Keratinocyte (primary cell): ENCODE results near the gene RUNX1. TPM values are rescaled to one million over a fixed set of nuclear protein-coding genes. Genes with fewer than 3 reads are reported as not detected.

ENCODE experiments used
- DNase-seq: peaks from one replicate; pipeline ENCODE4 v3.0.0-alpha.2; 2011; ENCODE audit warnings: low read depth, missing footprints, low spot score
- FAIRE-seq: peaks from 2 replicates; lab custom pipeline; 2011; peaks lifted over from hg19 to GRCh38; lab: Jason Lieb, UNC
- H2AFZ ChIP-seq: 2 replicates; pipeline ENCODE4 v1.6.0; 2012; ENCODE audit warnings: low read length, control low read depth, inconsistent platforms; ENCODE audit not compliant: control insufficient read depth
- H3K27ac ChIP-seq: 2 replicates; pipeline ENCODE4 v1.5.1; 2011; ENCODE audit warnings: low read length; ENCODE audit not compliant: control insufficient read depth, insufficient read depth
- H3K27me3 ChIP-seq: 3 replicates; pipeline ENCODE4 v1.6.0; 2011; ENCODE audit warnings: low read length; ENCODE audit not compliant: control insufficient read depth, insufficient read depth; ENCODE audit errors: extremely low read depth
- H3K36me3 ChIP-seq, 2 experiments: 2 replicates in 1 of 2; 3 replicates in 1 of 2; pipeline ENCODE4 v1.5.1; 2011; ENCODE audit warnings: low read length in 2 of 2, mild to moderate bottlenecking in 1 of 2; ENCODE audit not compliant: control insufficient read depth in 2 of 2, insufficient read depth in 2 of 2; ENCODE audit errors: extremely low read depth in 1 of 2
- H3K4me1 ChIP-seq: 3 replicates; pipeline ENCODE4 v1.5.1; 2011; ENCODE audit warnings: low read length; ENCODE audit not compliant: control insufficient read depth, insufficient read depth; ENCODE audit errors: extremely low read depth
- H3K4me2 ChIP-seq: 3 replicates; pipeline ENCODE4 v1.6.0; 2011; ENCODE audit warnings: low read depth, low read length; ENCODE audit not compliant: control insufficient read depth, insufficient read depth; ENCODE audit errors: extremely low read depth
- H3K4me3 ChIP-seq, 3 experiments: fragments of 200-600 bp in 1 of 3; sonication (generic) in 1 of 3; 2 replicates in 2 of 3; 3 replicates in 1 of 3; pipeline ENCODE4 v1.5.1; 2011 to 2016; ENCODE audit warnings: low read length in 3 of 3, mild to moderate bottlenecking in 3 of 3, control low read depth in 2 of 3, inconsistent platforms in 1 of 3, low read depth in 1 of 3, mixed read lengths in 1 of 3, mixed run types in 1 of 3, moderate library complexity in 1 of 3; ENCODE audit not compliant: control insufficient read depth in 2 of 3, insufficient read depth in 2 of 3; ENCODE audit errors: extremely low read depth in 1 of 3
- H3K79me2 ChIP-seq: 2 replicates; pipeline ENCODE4 v1.6.0; 2012; ENCODE audit warnings: low read length; ENCODE audit not compliant: control insufficient read depth, insufficient read depth
- H3K9ac ChIP-seq: 3 replicates; pipeline ENCODE4 v1.6.0; 2011; ENCODE audit warnings: low read length; ENCODE audit not compliant: control insufficient read depth, insufficient read depth; ENCODE audit errors: extremely low read depth
- H3K9me1 ChIP-seq: 3 replicates; pipeline ENCODE4 v1.6.0; 2011; ENCODE audit warnings: low read length; ENCODE audit not compliant: control insufficient read depth, insufficient read depth; ENCODE audit errors: extremely low read depth
- H3K9me3 ChIP-seq: 2 replicates; pipeline ENCODE4 v1.5.1; 2012; ENCODE audit warnings: low read depth, low read length; ENCODE audit not compliant: control insufficient read depth
- H4K20me1 ChIP-seq: 3 replicates; pipeline ENCODE4 v1.6.0; 2011; ENCODE audit warnings: low read length; ENCODE audit not compliant: control insufficient read depth, insufficient read depth; ENCODE audit errors: extremely low read depth
- EZH2 ChIP-seq: IDR thresholded peaks from one replicate; pipeline ENCODE4 v1.6.1; 2012; ENCODE audit warnings: inconsistent platforms, mild to moderate bottlenecking, low read length, moderate library complexity
- dilution Hi-C: fragments of 300-500 bp; cut with MboI; formaldehyde crosslinking; loops from one replicate; pipeline ENCODE4 v1.7.0; 2020; ENCODE audit warnings: low sequenced_read_pairs; ENCODE audit not compliant: extremely low pct_ligation_motif_present
- polyA plus RNA-seq, 5 experiments: library from polyadenylated mRNA; depleted of rRNA in 3 of 5; stranded (reverse) in 3 of 5; stranded (forward) in 1 of 5; unstranded in 1 of 5; fragments of >200 nt; gene quantifications; 1 replicate in 1 of 5; 2 replicates in 3 of 5; 3 replicates in 1 of 5; pipeline versions ENCODE4 v1.2.1 to v1.2.3, GENCODE V29; 2011 to 2012; ENCODE audit warnings: missing spikeins in 2 of 5, low read depth in 1 of 5, low replicate concordance in 1 of 5
- TF ChIP-seq, protein P1 (sequence below), 3 experiments: IDR thresholded peaks in 1 of 3; conservative IDR thresholded peaks in 1 of 3; optimal IDR thresholded peaks in 1 of 3; 2 replicates in 2 of 3; 3 replicates in 1 of 3; pipeline versions ENCODE3 to v1.5.1; 2011; ENCODE audit warnings: low read length in 3 of 3, mild to moderate bottlenecking in 3 of 3, moderate library complexity in 2 of 3, control low read depth in 1 of 3, inconsistent platforms in 1 of 3; ENCODE audit not compliant: insufficient read depth in 2 of 3; ENCODE audit errors: extremely low read depth in 1 of 3

The RUNX1 gene
- polyA plus RNA-seq, 1 donor (not counting 4 experiments of a cell fraction or from before 2014, with no cell fraction given) = 44.9 TPM

DNA sequence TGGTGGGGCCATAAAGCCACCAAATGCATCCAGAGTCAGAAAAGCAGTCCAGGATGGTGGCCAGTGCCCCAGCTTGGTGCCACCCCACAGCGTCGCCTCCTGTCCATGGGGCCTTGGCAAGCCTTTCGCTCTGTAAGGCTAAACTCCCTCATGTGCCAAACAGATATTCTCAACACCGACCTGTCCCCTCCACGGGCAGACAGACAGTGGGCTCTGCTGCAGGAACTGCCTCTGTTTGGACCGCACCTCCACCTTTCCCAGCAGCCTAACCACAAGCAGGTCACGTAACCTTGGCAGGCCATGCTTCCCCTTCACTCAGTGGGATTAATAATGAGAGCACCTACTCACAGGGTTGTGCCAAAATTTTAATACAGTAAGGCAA lies 11.7 kb downstream of the RUNX1 start:
- H3K4me1 ChIP-seq = no peaks in the 10 kb centered on the region
- H2AFZ ChIP-seq = no peak overlapping the region
- no peaks in the 10 kb centered on the region for H3K36me3 ChIP-seq
- no peaks in the 10 kb centered on the region for H4K20me1 ChIP-seq
- no peak overlapping the region for H3K4me2 ChIP-seq
- no peaks in the 10 kb centered on the region for H3K9me3 ChIP-seq
- no peaks in the 10 kb centered on the region for H3K27me3 ChIP-seq
- H3K9ac ChIP-seq = no peak overlapping the region
- H3K79me2 ChIP-seq = no peaks in the 10 kb centered on the region
- TF ChIP-seq, protein P1, sequence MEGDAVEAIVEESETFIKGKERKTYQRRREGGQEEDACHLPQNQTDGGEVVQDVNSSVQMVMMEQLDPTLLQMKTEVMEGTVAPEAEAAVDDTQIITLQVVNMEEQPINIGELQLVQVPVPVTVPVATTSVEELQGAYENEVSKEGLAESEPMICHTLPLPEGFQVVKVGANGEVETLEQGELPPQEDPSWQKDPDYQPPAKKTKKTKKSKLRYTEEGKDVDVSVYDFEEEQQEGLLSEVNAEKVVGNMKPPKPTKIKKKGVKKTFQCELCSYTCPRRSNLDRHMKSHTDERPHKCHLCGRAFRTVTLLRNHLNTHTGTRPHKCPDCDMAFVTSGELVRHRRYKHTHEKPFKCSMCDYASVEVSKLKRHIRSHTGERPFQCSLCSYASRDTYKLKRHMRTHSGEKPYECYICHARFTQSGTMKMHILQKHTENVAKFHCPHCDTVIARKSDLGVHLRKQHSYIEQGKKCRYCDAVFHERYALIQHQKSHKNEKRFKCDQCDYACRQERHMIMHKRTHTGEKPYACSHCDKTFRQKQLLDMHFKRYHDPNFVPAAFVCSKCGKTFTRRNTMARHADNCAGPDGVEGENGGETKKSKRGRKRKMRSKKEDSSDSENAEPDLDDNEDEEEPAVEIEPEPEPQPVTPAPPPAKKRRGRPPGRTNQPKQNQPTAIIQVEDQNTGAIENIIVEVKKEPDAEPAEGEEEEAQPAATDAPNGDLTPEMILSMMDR (optimal IDR thresholded peaks at IDR 0.05 in 1 of 3, IDR thresholded peaks at IDR 0.05 in 1 of 3, conservative IDR thresholded peaks at IDR 0.05 in 1 of 3; ENCODE audit: extremely low read depth in 1 of 3, insufficient read depth in 2 of 3, low read length in 3 of 3) = no peak
- no peak for TF ChIP-seq EZH2
- H3K9me1 ChIP-seq = no peaks in the 10 kb centered on the region
- DNase-seq (no peak), FAIRE-seq (no peak)
- dilution Hi-C loops = no loop called here
- H3K27ac ChIP-seq = no peak overlapping the region
- no peak overlapping the region for H3K4me3 ChIP-seq

DNA sequence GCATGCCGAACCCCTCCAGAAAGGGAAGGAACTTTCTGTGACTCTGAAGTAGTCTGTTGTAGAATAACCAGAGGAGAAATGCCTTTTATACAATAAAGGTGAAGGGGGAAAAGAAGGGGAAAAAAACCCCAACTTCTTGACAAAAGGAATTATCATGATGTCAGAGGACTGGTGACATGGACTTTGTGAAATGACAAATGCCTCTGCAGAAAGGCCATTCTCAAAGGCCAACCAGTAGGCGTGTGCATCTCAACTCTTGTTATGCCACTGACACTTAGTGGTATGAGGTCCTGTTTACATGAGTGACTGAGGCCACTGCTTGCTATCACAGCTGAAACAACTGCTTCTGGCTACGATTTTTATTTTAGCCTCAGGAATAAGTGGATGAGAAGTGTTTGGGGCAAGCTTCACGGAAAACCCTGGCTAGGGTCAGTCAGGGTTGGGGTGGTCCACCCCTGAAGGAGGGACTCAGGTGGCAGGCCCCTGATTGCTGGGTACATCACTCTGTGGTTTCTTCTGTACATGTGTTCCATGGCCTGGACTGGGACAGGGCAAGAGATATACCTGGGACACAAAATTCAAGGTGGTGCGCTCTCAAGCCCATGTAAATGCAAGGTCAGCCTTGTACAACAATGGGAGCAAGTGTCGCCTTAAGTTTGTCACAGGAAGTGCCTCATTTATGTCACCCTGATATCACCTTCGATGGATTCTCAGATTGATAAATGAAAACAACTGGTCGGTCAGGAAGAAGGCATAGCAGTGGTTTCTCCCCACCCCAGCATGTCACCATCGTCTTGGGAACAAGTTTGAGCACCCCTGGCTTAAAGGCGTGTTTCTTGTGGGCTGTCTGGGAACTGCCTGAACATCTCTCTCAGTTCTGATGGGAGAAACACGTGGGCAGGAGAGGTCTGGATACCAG lies 12.4 kb downstream of the RUNX1 start:
- Histone ChIP-seq H3K9ac (no peak overlapping the region), H3K27me3 (no peaks in the 10 kb centered on the region), H3K4me2 (no peak overlapping the region), H3K4me1 (no peaks in the 10 kb centered on the region), H2AFZ (no peak overlapping the region), H3K9me1 (no peaks in the 10 kb centered on the region), H3K36me3 (no peaks in the 10 kb centered on the region), H4K20me1 (no peaks in the 10 kb centered on the region), H3K4me3 (no peak overlapping the region), H3K9me3 (no peaks in the 10 kb centered on the region), H3K79me2 (no peaks in the 10 kb centered on the region), H3K27ac (no peak overlapping the region)
- DNase-seq = no peak
- dilution Hi-C loops = no loop called here
- no peak for FAIRE-seq
- TF ChIP-seq, protein P1 (optimal IDR thresholded peaks at IDR 0.05 in 1 of 3, IDR thresholded peaks at IDR 0.05 in 1 of 3, conservative IDR thresholded peaks at IDR 0.05 in 1 of 3; ENCODE audit: extremely low read depth in 1 of 3, insufficient read depth in 2 of 3, low read length in 3 of 3) = no peak
- no peak for TF ChIP-seq EZH2
